Astrocyte of the cerebellum (primary cell): ENCODE results near the gene F2RL1.

Source experiments
- DNase-seq: peaks from one replicate; pipeline ENCODE4 v3.0.0-alpha.2; 2011; ENCODE audit warnings: low read depth
- H3K4me3 ChIP-seq: 2 replicates; pipeline ENCODE4 v1.5.1; 2011; ENCODE audit warnings: mild to moderate bottlenecking, low read depth, low read length, moderate library complexity
- in situ Hi-C: cut with HindIII; loops from 2 replicates; pipeline ENCODE4 v1.10.0; 2017; ENCODE audit warnings: low sequenced_read_pairs
- TF ChIP-seq, protein P1 (sequence below): IDR thresholded peaks from 2 replicates; pipeline ENCODE4 v1.5.1; 2012; ENCODE audit warnings: low read length, low read depth, moderate library complexity, mild to moderate bottlenecking; ENCODE audit errors: missing control alignments

F2RL1 gene

DNA sequence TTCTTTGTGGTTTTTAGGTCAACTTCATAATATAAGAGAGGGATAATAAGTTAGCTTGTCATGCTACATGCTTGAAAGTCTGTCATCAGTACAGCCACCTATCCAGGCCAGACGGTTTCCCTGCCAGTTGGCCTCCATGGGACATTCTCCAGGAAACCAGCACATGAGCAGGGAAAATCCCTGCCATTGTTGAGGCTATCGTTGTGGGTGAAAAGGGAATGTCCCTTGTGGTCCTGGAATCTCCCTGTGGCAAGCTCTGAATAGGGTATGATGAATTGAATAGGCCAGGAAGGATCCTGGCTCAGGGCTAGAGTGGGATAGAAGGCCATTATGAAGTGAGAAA, 12.3 kb downstream of the F2RL1 start:
- DNase-seq: peak; percentile 84
- in situ Hi-C loops: no loop called here
- H3K4me3 ChIP-seq: no peak overlapping the region
- TF ChIP-seq, protein P1, sequence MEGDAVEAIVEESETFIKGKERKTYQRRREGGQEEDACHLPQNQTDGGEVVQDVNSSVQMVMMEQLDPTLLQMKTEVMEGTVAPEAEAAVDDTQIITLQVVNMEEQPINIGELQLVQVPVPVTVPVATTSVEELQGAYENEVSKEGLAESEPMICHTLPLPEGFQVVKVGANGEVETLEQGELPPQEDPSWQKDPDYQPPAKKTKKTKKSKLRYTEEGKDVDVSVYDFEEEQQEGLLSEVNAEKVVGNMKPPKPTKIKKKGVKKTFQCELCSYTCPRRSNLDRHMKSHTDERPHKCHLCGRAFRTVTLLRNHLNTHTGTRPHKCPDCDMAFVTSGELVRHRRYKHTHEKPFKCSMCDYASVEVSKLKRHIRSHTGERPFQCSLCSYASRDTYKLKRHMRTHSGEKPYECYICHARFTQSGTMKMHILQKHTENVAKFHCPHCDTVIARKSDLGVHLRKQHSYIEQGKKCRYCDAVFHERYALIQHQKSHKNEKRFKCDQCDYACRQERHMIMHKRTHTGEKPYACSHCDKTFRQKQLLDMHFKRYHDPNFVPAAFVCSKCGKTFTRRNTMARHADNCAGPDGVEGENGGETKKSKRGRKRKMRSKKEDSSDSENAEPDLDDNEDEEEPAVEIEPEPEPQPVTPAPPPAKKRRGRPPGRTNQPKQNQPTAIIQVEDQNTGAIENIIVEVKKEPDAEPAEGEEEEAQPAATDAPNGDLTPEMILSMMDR: no peak

- H3K4me3 ChIP-seq: no peak overlapping the region
- no peak for DNase-seq
- in situ Hi-C loops: no loop called here
- TF ChIP-seq, protein P1: peak; percentile 33
Measured at GRCh38 chr5:76836181-76836580, 17.4 kb downstream of the F2RL1 start.

GRCh38 chr5:76836585-76836984, 17.8 kb downstream of the F2RL1 start:
- in situ Hi-C loops: no loop called here
- TF ChIP-seq, protein P1: no peak

DNA sequence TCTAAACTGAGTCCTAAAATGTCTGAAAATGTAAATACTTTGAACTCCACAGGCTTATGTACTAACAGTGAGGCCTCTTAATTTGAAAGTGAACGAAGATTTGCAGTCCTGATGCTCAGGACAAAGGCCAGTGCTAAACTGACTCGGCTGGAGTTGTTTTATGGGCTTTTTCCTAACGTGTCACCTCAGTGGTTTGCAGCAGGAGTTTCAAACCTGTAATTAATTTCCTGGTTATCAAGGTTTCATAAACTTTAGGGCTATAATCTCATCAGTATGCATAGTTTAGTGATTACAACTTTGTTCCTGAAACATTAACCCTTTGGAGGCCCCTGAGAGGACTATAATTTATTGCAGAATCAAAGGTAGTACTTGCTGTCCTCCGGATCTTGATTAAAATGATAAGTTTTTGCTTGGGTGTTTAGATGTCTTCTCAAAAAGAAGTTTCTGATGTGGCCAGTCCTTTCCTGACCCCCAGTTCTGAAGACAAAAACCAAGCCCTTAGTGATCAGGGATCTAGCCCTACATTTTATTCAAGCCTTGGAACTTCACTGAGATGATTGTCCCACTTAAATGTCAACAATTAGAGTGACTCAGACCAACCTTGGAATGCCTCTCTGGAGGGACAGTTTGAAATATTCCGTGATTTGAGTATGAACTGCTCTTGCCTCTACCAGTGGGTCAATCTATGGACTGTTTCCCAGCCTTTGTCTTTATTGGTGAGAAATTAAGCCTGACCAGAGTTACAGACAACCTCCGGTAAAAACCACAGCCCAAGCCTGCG, 19.8 kb downstream of the F2RL1 start:
- DNase-seq: peak; percentile 61
- no peak overlapping the region for H3K4me3 ChIP-seq
- TF ChIP-seq, protein P1: no peak
- in situ Hi-C loops: no loop called here

More at GRCh38 chr5:76836585-76836984, 17.8 kb downstream of the F2RL1 start:
- no peak for DNase-seq
- no peak overlapping the region for H3K4me3 ChIP-seq

DNA sequence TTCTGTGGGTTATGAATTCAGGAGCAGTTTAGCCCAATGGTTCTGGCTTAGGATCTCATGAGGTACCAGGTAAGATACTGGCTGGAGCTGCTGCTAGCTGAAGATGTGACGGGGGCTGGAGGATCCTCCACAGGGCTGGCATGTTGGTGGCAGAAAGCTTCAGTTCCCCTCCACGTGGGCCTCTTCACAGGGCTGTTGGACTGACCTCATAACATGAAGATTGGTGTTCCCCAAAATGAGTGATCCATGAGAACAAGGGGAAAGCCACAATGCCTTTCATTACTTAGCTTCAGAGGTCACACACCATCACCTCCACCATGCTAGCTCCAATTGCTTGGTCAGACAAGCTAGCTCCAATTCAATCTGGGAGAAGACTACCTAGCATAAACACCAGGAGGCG, 22.5 kb downstream of the F2RL1 start:
- in situ Hi-C loops: no loop called here
- no peak overlapping the region for H3K4me3 ChIP-seq
- no peak for DNase-seq
- TF ChIP-seq, protein P1: no peak

- no peak overlapping the region for H3K4me3 ChIP-seq
- in situ Hi-C loops: no loop called here
- TF ChIP-seq, protein P1: no peak
- no peak for DNase-seq
Measured at GRCh38 chr5:76845890-76846289, 27.1 kb downstream of the F2RL1 start.
